Epithelial cell of proximal tubule (primary cell): ENCODE results near the gene TANGO6. TPM values are rescaled to one million over a fixed set of nuclear protein-coding genes. Genes with fewer than 3 reads are reported as not detected.

Source experiments
- total RNA-seq: library from RNA; depleted of rRNA; stranded (reverse); fragments of >200 nt; gene quantifications from 2 replicates; pipeline ENCODE4 v1.2.3, GENCODE V29; 2015

TANGO6 gene
- total RNA-seq, 1 donor from 2014 or later: 20.0 TPM

Other genes with a start within 250 kb of the TANGO6 start
- gene CDH3, start 198.2 kb upstream of the TANGO6 start, total RNA-seq: 91.2 and 174 TPM in 2 replicates
- 29.2 and 56.8 TPM in 2 replicates for gene CDH1, start 106.2 kb upstream of the TANGO6 start, total RNA-seq